HuH-7.5 (cell line): ENCODE results near the gene SLC44A1.

Source experiments
- DNase-seq: peaks from one replicate; pipeline ENCODE4 v3.0.0; 2011; ENCODE audit warnings: low spot score

The SLC44A1 gene

DNA sequence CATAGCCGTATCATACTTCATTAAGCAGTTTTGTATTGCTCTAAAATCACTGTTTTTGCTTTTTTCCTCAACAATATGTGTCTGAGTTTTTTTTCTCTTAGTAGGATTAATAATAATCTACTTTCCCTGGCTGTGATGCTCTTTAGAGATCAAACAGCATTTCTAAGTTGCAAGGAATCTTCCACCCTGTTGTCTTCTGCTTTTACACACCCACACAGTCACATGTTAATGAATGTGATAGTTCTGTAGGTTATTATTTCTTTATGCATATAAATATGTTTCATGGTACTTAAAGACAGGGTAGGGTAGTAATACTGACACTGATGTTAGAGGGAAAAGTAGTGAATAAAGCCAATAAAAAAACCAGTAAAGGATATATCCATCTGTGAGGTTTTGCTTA, 29.3 kb downstream of the SLC44A1 start:
- no peak for DNase-seq

- DNase-seq: no peak
These were observed 30.7 kb downstream of the SLC44A1 start for GRCh38 chr9:105275111-105275510.

- no peak for DNase-seq
These were observed 31.5 kb downstream of the SLC44A1 start for GRCh38 chr9:105275938-105276337.

- no peak for DNase-seq
These were observed 34.3 kb downstream of the SLC44A1 start for GRCh38 chr9:105278751-105279150.

- no peak for DNase-seq
These were observed 36.2 kb downstream of the SLC44A1 start for GRCh38 chr9:105280691-105281090.

GRCh38 chr9:105281272-105281671, 36.8 kb downstream of the SLC44A1 start:
- DNase-seq: no peak

DNA sequence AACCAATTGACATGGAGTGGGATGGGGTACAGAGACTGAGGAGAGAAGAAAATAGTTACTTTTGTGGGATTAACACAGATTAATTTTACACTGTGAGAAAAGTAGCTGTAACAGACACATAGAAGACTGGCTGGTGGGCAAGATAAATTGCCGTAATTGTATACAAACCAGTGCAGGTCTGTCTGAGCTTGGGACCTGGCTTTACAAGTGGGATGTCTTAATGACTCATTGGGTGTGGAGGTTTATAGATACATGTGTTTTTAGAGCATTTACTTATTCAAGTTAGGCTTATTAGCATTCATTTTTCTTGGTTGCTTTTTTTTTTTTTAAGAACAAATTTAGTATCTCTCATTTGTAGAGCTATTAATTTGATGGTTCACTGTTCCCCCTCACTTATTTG, 37.5 kb downstream of the SLC44A1 start:
- no peak for DNase-seq

DNA sequence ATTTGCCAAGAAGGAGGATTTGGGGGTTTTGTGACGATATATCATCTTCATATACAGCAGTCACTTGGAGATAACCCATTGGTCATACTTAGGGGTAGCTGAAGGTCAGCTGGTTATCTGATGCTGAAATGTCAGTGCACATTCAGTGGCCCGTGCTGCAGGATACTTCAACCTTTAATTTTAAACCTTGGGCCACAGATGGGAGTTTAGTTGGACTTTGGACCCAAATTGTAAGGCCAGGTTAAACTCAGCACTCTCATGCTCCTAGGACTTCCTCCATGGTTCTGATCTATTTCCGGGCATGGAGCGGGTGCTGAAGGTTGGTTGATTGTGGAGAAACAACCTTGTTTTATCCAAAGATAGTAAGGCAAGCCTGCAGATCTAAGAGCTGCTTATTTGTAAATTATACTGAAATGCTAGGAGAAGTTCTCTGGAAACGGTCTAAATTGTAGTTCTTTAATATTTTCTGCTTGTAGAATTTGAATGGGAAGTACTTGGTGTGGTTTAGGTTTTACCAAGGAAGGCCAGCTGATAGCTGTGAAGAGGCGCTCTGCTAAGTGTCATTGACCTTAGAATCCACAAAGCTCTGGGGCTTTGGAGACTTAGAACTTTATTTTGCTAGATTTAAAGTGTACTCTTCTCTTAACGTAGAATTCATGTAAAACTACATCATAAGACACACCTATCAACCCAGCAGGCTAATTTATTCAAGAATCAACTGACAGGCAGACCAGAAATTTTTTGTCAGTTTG, 38.6 kb downstream of the SLC44A1 start:
- DNase-seq: no peak

DNA sequence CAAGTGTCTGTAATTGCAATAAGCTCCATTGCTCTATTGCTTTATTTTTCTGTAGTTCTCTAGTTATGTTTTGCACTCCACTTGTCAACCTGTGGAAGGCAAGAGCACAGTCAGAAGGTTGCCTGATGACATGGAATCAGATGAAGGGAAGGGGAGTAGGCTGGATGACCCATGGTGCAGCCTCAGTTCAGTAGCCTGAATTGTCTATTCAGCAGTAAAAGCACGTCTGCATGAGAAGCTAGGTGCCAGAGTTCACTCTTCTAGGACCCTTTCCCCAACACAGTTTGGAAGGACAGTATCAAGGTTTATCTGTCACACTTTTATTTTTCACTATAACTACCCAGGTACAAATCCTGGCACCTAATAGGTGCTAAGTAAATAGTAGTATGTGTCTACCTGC, 39.3 kb downstream of the SLC44A1 start:
- DNase-seq: no peak

- no peak for DNase-seq
These were observed 40.0 kb downstream of the SLC44A1 start for GRCh38 chr9:105284463-105284862.

DNA sequence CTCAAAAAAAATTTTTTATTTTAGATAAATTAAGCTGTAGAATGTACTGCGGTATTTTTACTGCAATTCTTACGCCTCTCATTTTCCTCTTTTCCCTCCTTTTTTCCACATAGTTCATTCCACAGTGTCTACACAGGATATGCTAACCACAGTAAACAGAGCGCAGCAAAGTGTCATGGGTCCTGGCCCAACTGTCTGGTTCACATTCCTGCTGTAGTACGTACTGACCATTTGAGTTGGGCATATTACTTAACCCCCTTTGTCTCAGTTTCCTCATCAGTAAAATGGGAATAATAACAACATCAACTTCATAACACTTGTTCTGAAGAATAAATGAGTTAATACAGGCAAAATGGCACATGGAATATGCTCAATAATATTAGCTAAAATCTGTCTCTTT, 41.6 kb downstream of the SLC44A1 start:
- DNase-seq: no peak

GRCh38 chr9:105289305-105289704, 44.9 kb downstream of the SLC44A1 start:
- DNase-seq: no peak

DNA sequence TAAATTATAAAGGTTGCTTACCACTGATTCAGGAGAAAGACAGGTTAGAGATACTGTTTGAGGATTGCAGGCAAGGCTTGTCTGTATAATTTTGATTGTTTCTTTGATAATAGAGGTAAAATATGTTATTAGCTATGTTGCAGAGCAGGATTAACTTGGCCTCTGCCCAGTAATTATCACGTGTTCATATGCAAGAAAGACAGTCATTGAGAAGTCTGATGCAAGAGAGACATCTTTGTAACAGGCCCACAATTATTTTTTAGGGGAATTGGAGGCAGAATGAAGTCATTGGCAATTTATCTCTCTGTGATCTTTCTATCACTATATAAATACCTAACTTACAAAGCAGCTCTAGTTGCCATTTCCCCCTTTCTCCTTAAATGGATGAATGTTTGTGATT, 46.0 kb downstream of the SLC44A1 start:
- no peak for DNase-seq

- DNase-seq: no peak
These were observed 46.5 kb downstream of the SLC44A1 start for GRCh38 chr9:105290954-105291353.

DNA sequence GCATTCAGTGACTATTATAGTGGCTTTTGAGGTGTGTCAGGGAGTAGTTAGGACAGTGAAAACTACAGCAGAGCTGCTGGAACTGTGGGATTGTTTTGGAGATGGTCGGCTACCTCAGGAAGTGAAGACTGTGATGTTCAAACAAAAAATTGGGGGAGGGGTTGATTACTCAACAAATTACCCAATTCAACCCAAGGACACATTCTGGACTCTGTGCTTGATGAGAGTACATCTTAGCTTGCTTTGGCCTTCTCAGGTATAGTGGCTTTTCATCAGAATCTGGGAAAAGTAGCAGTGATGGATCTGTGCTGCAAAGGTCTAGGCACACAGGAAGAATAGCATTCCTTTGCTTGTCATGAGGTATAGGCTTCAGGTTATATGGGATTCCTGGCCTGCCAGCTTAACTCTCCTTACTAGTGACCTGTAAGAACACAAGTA, 47.0 kb downstream of the SLC44A1 start:
- no peak for DNase-seq

- DNase-seq: no peak
These were observed 47.5 kb downstream of the SLC44A1 start for GRCh38 chr9:105291938-105292337.

- DNase-seq: no peak
These were observed 49.0 kb downstream of the SLC44A1 start for GRCh38 chr9:105293408-105293807.

DNA sequence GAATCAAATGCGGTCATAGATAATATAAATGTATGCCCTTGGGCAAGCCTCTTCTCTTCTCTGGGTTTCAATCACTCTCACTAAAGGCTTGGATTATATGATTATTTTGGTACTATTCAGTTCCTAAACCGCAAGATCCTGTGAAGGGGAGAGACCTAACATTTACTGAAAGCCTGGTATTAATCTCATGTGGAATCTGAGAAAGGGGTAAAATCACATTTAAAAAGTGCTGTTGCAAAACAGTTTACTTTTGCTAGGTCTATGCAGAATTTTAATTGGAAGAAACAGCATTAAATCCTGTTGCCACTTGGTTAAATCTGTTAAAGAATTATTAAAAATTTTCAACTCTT, 50.7 kb downstream of the SLC44A1 start:
- DNase-seq: no peak

- DNase-seq: no peak
These were observed 51.5 kb downstream of the SLC44A1 start for GRCh38 chr9:105295986-105296385.

GRCh38 chr9:105296445-105296844, 52.0 kb downstream of the SLC44A1 start:
- no peak for DNase-seq

GRCh38 chr9:105296877-105297287, 52.4 kb downstream of the SLC44A1 start:
- no peak for DNase-seq

DNA sequence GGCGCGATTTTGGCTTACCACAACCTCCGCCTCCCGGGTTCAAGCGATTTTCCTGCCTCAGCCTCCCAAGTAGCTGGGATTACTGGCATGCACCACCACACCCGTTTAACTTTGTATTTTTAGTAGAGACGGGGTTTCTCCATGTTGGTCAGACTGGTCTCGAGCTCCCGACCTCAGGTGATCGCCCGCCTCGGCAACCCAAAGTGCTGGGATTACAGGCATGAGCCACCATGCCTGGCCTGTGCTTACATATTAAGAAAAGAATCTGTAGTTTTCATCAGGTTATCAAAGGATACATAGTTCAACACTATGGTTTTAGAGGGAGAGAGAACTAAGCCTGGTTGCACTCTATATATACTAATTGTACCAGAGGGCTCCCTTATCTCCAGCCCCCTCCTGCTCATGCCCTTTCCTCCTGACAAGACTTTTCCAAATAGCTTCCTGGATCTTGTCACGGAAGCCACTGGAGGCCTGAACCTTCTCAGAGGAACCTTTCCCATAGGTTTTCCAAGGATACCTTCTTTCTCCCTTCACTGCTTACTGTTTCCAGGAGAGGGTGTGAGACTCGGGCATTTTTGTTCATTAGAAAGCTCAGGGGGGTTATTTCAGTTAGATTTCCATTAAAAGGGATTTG, 53.1 kb downstream of the SLC44A1 start:
- DNase-seq: no peak

DNA sequence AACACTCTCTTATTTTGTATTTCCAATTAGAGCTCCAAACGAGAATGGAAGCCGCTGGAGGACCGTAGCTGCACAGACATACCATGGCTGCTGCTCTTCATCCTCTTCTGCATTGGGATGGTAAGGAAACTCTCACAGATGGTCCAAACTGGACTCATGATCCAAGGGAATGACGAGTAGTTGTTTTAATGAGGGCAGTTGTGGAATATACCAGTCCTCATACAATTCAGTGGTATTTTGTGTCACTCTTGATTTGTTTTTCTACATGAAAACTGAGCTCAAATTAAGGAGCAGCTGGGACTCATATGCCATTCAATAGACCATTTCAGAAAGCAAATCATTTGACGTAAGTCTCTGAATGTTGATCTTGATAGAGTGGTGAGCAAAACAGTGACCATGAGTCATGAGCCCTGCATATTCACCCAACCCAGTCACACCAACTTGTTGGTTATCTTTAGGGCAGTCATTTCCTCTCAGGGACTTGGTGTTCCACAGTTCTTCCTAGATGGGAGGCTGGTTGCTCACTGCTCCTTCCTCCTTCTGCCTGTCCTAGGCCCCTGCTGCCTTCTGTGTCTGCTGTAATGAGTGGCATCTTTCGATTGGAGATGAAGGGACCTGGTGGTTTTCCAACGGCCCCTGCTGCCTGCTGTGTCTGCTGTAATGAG, 54.9 kb downstream of the SLC44A1 start:
- DNase-seq: no peak
